Measurements from ENCODE around the gene PLA2G15. TPM values are rescaled to one million over a fixed set of nuclear protein-coding genes. Genes with fewer than 3 reads are reported as not detected.

The PLA2G15 gene
- total RNA-seq, 4 donors from 2014 or later: 4.5 to 18.0 (median 11.7) TPM

DNA sequence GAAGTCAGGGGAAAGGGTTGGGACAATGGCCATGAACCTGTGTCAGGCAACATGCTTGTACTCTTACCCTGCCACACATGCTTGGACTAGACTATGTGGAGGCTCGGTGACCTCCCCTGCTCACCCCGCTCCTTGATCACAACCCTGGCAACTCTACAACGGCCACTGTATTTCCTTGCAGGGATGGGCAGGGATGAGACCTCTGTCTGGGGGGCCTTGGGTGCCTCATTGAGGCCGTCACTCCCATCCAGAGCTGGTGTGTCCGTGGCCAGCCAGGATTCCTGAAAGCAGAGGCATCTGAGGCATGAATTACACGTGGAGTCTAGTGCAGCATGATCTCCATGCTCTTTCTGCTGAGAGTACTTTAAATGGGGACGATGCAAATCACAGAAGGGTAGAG is 948 bp downstream of the PLA2G15 start:
- H3K4me1 ChIP-seq: peaks cover 0 to 40% (median 23%) of the 10 kb centered on the region in 3 donors
- no peak for ATAC-seq
- H3K27ac ChIP-seq: peak overlapping the region in 2 of 4 donors; percentile 59 to 73

DNA sequence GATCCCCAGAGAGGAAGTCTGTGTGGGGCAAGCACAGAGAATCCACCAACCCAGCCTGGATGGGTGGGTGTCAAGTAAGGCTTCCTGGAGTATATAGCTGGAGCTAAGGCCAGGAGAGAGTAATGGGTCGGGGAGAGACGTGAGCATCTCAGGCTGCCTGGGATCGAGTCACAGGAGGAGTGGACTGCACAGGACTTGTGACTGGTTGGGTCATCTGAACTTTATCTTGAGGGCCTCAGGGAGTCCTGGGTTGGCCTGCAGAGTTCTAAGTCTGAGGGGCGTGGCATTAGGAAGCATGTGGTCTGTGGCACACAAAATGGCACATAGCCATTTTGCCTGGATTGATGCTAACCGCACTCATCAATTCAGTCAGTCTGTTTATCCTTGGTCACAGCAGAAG is 1.5 kb downstream of the PLA2G15 start:
- Histone ChIP-seq H3K9me3 (no peaks in the 10 kb centered on the region), H3K27me3 (no peaks in the 10 kb centered on the region), H3K36me3 (peaks cover 0 to 33% of the 10 kb centered on the region in 2 donors), H3K27ac (peak overlapping the region in 1 of 4 donors; percentile 43), H3K4me1 (peaks cover 0 to 40% (median 23%) of the 10 kb centered on the region in 3 donors), H3K4me3 (peak overlapping the region in 1 of 2 donors; percentile 91)
- TF ChIP-seq POLR2AphosphoS5 (IDR thresholded peaks at IDR 0.05): no peak
- TF ChIP-seq, protein P1, sequence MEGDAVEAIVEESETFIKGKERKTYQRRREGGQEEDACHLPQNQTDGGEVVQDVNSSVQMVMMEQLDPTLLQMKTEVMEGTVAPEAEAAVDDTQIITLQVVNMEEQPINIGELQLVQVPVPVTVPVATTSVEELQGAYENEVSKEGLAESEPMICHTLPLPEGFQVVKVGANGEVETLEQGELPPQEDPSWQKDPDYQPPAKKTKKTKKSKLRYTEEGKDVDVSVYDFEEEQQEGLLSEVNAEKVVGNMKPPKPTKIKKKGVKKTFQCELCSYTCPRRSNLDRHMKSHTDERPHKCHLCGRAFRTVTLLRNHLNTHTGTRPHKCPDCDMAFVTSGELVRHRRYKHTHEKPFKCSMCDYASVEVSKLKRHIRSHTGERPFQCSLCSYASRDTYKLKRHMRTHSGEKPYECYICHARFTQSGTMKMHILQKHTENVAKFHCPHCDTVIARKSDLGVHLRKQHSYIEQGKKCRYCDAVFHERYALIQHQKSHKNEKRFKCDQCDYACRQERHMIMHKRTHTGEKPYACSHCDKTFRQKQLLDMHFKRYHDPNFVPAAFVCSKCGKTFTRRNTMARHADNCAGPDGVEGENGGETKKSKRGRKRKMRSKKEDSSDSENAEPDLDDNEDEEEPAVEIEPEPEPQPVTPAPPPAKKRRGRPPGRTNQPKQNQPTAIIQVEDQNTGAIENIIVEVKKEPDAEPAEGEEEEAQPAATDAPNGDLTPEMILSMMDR (IDR thresholded peaks at IDR 0.05): no peak
- no peak for TF ChIP-seq POLR2A (IDR thresholded peaks at IDR 0.05)
- TF ChIP-seq EP300 (IDR thresholded peaks at IDR 0.05): no peak
- ATAC-seq: no peak
- WGBS, 2 donors (ENCODE audit: low coverage in 1 of 2): 86% methylated on average over 4 of the region's 5 CpGs; no CpG with 5 or more reads in 1 of the 2 donors

More for the DNA sequence above, 948 bp downstream of the PLA2G15 start:
- peak overlapping the region; percentile 80 to 91 for H3K4me3 ChIP-seq
- 80 to 100% methylated on average over 1 to 2 of the region's 7 CpGs for WGBS, 2 donors (ENCODE audit: low coverage in 1 of 2)
- H3K36me3 ChIP-seq: peaks cover 0 to 27% of the 10 kb centered on the region in 2 donors
- H3K9me3 ChIP-seq: no peaks in the 10 kb centered on the region
- TF ChIP-seq, protein P1 (IDR thresholded peaks at IDR 0.05): no peak
- TF ChIP-seq EP300 (IDR thresholded peaks at IDR 0.05): no peak
- TF ChIP-seq POLR2A (IDR thresholded peaks at IDR 0.05): no peak
- no peaks in the 10 kb centered on the region for H3K27me3 ChIP-seq

DNA sequence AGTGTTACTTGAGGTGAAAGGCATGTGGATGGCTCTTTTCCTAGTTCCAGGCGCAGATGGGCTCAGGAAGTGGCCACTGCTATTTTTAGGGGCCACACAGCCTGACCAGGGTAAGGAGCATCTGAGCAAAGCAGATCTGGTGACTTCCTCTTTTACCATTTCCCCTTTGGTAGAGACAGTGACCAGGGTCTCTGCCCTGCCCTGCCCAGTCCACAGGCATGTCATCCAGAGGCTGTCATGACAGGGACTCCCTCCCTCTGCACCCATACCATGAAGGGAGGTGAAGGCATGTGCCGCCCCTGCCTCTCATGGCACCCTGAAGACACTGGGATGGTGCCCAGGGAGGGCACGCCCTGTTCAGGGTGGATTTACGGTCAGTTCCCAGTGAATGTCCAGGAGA is 2.2 kb downstream of the PLA2G15 start:
- H3K4me3 ChIP-seq: no peak overlapping the region
- TF ChIP-seq POLR2AphosphoS5 (IDR thresholded peaks at IDR 0.05) (no peak), POLR2A (IDR thresholded peaks at IDR 0.05) (no peak), EP300 (IDR thresholded peaks at IDR 0.05) (no peak)
- TF ChIP-seq, protein P1 (IDR thresholded peaks at IDR 0.05): no peak
- H3K36me3 ChIP-seq: peaks cover 0 to 40% of the 10 kb centered on the region in 2 donors
- H3K4me1 ChIP-seq: peaks cover 0 to 40% (median 23%) of the 10 kb centered on the region in 3 donors
- H3K27me3 ChIP-seq: no peaks in the 10 kb centered on the region
- WGBS, 2 donors (ENCODE audit: low coverage in 1 of 2): no CpG with 5 or more reads among the region's 4 CpGs
- no peaks in the 10 kb centered on the region for H3K9me3 ChIP-seq
- ATAC-seq: no peak
- peak overlapping the region in 1 of 4 donors; percentile 43 for H3K27ac ChIP-seq

DNA sequence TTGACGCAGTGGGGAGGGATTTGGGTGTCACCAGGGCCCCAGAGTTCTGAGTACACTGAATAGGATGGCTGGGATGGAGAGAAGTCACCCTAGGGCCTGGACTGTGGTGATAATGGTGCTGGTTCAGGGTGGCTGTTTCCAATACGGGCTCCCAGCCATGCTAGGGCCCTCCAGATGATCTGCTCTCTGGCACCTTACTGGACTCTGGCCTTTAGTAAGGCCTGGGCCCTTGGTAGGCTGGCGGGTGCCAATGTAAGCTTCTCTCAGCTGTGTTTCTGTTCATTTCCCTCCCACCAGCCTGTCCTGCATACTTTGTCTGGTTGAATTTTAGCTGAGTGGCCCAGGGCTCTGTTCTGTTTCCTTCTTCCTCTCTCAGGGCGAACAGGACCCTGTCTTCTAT is 2.8 kb downstream of the PLA2G15 start:
- H3K9me3 ChIP-seq: no peaks in the 10 kb centered on the region
- H3K36me3 ChIP-seq: peaks cover 0 to 46% of the 10 kb centered on the region in 2 donors
- peak overlapping the region in 1 of 4 donors; percentile 43 for H3K27ac ChIP-seq
- TF ChIP-seq POLR2AphosphoS5 (IDR thresholded peaks at IDR 0.05): no peak
- TF ChIP-seq POLR2A (IDR thresholded peaks at IDR 0.05): no peak
- no peak for TF ChIP-seq EP300 (IDR thresholded peaks at IDR 0.05)
- TF ChIP-seq, protein P1 (IDR thresholded peaks at IDR 0.05): no peak
- H3K27me3 ChIP-seq: no peaks in the 10 kb centered on the region
- H3K4me3 ChIP-seq: no peak overlapping the region
- peaks cover 0 to 40% (median 23%) of the 10 kb centered on the region in 3 donors for H3K4me1 ChIP-seq
- ATAC-seq: no peak
- 79 to 92% methylated on average over 2 to 4 of the region's 4 CpGs for WGBS, 2 donors (ENCODE audit: low coverage in 1 of 2)

DNA sequence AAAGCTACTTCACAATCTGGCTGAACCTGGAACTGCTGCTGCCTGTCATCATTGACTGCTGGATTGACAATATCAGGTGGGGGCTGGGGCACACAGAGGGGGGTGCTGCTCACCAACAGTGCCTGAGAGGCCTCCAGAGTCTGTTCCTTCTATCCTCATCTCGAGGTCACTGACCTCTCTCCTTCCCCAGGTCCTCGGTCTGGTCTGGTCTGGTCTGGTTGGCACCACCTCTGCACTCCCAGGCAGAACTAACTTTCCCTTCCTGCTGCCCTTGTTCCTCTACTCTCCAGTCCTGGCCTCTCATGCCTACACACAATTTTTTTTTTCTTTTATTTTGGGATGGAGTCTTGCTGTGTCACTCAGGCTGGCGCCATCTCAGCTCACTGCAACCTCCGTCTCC is 4.2 kb downstream of the PLA2G15 start:
- no peaks in the 10 kb centered on the region for H3K9me3 ChIP-seq
- no peak for ATAC-seq
- H3K27ac ChIP-seq: no peak overlapping the region
- TF ChIP-seq POLR2A (IDR thresholded peaks at IDR 0.05) (no peak), EP300 (IDR thresholded peaks at IDR 0.05) (no peak), POLR2AphosphoS5 (IDR thresholded peaks at IDR 0.05) (no peak)
- TF ChIP-seq, protein P1 (IDR thresholded peaks at IDR 0.05): no peak
- 67 to 92% methylated on average over 2 to 4 of the region's 4 CpGs for WGBS, 2 donors (ENCODE audit: low coverage in 1 of 2)
- H3K27me3 ChIP-seq: no peaks in the 10 kb centered on the region
- H3K36me3 ChIP-seq: peaks cover 0 to 60% of the 10 kb centered on the region in 2 donors
- peaks cover 0 to 35% (median 21%) of the 10 kb centered on the region in 3 donors for H3K4me1 ChIP-seq
- H3K4me3 ChIP-seq: no peak overlapping the region

Data from gastroesophageal sphincter (tissue), 4 donors.